HG03439 (cell line): ENCODE measurements around the gene PAGE1.
"Not testable (repeated sequence)": the region's sequence is repeated elsewhere in the genome, so short reads cannot be mapped to it uniquely, and the experiment has no call there.

Experiments used
- ATAC-seq: cut with Tn5 transposase; IDR thresholded peaks from one replicate; pipeline ENCODE4 v1.9.1; 2021; ENCODE audit warnings: mild to moderate bottlenecking, moderate library complexity; ENCODE audit not compliant: unreplicated experiment

Gene PAGE1, protein sequence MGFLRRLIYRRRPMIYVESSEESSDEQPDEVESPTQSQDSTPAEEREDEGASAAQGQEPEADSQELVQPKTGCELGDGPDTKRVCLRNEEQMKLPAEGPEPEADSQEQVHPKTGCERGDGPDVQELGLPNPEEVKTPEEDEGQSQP

DNA sequence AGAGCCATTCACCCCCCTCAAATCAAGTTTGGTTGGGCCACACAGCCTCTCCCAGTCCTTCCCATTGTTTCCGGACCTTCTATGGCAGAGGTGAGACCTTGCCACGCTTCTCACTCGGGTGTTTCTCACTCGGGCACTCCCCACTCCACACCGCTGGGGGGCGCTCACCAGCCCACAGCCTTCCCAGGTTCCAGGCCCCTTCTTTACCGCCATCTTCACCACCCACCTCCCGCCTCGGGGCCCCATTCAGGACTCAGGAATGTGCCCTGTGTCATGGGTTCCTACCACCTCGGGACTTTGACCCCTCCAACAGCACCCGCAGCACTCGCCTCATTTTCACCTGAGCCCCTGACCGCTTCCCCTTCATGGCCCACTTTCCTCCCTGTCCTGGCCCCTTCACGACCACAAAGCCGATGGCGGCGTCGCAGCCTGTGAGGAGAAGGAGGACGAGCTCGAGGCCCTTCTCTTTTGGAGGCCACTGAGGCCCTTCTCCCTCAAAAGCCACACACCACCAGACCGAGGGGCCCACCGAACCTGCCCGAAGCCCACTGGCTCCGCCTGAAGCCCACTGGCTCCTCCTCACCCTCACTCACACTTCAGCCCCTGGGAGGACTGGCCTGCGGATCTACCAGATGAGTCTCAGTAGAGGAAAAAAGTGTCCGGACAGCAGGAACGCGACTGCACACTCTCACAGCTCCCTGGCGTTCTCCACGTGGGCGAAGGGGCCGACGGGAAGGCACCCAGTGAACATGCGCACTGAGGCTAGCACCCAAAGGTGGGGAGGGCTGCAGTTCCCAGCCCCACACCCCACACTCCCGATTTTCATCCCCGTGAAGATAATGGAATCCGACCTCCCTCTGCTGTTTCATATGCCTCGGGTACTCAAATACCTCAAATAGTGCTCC, at the start of gene PAGE1:
TSS of gene PAGE1 (minus strand) at position 709 of the 905 bp plus-strand sequence. CDS start 1,214 bp downstream, outside the sequence.
- no peak for ATAC-seq

- not testable (repeated sequence) for ATAC-seq
Measured at GRCh38 chrX:49741501-49741900, 45.7 kb upstream of the PAGE1 start.

- no peak for ATAC-seq
Measured at GRCh38 chrX:49727847-49728246, 32.1 kb upstream of the PAGE1 start.

- ATAC-seq: no peak
Measured at GRCh38 chrX:49726966-49727365, 31.2 kb upstream of the PAGE1 start.

- ATAC-seq: no peak
Measured at GRCh38 chrX:49725923-49726904, 30.4 kb upstream of the PAGE1 start.

DNA sequence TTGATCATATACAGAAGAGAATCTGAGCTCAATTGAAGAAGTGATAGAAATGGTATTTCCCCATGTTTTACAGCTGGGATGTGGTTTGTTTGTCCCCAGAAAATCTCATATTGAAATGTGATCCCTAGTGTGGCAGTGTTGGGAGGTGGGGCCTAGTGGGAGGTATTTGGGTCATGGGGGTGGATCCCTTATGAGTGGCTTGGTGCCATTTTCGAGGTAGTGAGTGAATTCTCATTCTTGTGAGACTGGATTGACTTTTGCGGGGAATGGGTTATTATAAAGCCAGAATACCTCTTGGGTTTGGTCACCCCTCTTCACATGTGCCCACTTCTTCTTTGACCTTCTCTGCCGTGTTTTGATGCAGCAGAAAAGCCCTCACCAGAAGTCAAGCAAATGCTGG, 29.6 kb upstream of the PAGE1 start:
- ATAC-seq: no peak

DNA sequence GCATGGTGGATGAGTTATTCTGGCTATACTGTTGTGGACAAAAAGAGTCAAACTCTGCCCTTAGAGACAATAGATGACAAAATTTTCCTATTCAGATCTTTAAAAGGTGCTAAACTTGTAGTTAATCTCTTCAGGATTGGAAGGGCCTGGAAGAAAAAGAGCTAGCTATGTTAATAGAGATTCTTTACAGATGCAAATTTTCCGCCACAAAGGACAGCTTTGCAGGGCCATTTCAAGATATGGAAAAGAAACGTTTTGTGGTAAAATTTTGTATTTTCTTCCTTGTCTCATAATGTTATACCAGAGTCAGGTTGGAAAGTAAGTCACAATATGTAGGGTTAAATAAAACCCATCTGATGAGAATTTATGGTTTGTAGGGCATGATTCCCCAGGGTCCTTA, 24.3 kb upstream of the PAGE1 start:
- ATAC-seq: not testable (repeated sequence)

DNA sequence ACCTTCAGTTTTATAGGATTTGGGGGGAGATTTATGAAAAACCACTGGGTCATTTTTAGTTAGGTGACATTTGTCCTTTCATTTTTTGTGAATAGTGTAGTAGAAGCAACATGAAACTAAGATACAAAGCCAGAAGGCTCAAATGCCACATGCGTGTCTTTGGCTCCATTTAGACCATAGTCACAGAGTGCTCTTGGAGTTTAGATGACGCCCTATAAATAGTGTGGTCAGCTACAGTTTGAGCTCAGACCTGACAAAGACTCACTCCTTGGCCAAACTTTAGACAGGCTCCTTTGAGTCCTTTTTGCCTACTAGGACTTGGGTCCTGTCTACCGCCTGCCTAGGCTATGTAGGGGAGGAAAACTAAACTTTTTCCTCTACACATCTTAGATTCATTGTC, 16.8 kb upstream of the PAGE1 start:
- ATAC-seq: no peak

DNA sequence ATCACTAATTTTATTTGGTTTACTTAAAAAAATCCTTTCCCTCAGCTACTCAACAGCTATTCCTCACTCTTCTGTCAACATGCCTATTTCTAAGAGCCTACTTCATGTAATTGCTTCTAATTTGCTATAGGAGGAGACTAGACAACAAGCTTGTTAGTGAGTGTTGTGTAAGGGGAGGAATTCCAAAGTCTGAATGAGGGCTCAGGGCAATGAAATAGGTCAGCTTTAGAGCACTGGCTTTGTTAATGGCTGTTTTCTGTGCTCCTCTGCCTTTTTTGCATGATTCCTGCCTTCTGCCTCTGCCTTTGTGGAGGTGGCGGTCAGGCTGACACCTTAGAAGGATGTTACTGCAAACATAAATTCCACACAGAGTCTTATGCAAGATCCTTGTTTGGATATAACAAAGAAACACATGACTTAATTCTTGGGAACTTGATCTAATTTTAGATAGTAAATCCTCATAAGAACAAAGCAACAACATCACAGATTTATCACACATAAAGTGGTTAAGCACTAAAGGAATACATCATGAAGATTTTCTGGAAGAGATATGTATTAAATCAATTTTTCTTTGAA, 15.0 kb upstream of the PAGE1 start:
- ATAC-seq: no peak

- ATAC-seq: no peak
Measured at GRCh38 chrX:49704691-49705404, 9.1 kb upstream of the PAGE1 start.

DNA sequence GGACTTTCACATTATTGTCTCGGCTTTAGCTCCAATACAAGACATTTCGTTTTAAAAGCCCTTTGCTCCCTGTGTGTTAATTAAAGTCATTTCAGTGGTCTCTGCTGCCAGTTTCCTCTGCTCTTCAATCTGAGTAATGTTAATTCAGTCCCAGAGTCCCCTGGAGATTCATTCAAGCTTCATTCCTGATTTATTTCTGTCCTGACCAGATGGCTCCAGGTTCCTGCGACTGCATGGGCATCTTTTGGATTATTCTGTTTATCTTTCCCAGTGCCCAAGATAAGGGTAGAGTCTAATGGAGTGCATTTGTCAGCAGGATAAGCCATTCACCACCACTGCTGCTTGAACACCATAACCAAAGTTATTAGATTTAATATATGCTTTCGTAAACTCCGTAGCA, 6.1 kb upstream of the PAGE1 start:
- ATAC-seq: no peak

DNA sequence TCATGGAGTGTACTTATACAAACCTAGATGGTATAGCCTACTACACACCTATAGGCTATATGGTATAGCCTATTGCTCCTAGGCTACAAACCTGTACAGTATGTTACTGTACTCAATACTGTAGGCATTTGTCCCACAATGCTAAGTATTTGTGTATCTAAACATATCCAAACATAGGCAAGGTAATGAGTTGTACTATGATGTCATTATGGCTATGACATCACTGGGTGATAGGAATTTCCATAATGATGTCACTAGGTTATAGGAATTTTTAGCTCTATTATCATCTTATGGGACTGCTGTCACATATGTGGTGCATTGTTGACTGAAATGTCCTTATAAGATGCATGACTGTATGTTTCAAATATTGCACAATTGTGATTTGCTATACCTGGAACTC, 5.5 kb upstream of the PAGE1 start:
- ATAC-seq: no peak

- ATAC-seq: no peak
Measured at GRCh38 chrX:49675075-49675719, 20.6 kb downstream of the PAGE1 start.

GRCh38 chrX:49673394-49673793, 22.4 kb downstream of the PAGE1 start:
- ATAC-seq: no peak

GRCh38 chrX:49664824-49665223, 31.0 kb downstream of the PAGE1 start:
- no peak for ATAC-seq

DNA sequence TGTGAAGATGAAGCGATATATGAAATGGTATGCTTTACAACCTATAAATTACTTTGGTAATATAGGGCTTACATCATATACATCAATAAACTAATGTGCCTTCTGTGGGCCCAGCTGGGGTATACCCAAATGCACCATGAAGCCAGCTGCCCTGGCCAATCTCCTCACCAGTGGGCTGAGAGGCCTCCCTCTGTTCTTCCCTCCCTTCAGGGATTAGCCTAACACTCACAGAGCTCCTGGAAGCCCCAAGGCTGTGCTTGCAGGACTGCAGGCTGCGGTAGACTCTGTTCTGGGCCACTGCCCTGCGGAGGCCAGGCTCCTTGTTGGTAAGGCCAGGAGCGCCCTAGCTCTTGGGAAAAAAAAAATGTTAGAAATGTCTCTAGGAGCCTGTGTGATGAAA, 33.9 kb downstream of the PAGE1 start:
- no peak for ATAC-seq

- no peak for ATAC-seq
Measured at GRCh38 chrX:49659771-49660170, 36.0 kb downstream of the PAGE1 start.

DNA sequence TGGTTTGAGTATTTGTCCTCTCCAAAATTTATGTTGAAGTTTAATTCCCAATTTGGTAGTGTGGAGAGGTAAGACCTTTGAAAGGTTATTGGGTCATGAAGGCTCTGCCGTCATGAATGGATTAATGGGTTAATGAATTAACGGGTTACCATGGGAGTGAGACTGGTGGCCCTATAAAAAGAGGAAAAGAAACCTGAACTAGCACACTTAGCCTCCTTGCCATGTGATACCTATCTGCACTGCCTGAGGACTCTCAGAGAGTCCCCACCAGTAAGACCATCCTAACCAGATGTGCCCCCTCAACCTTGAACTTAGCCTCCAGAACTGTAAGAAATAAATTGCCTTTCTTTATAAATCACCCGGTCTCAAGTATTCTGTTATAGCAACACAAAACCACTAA, 39.3 kb downstream of the PAGE1 start:
- no peak for ATAC-seq

- no peak for ATAC-seq
Measured at GRCh38 chrX:49644991-49645637, 50.7 kb downstream of the PAGE1 start.
